ENCODE measurements around the gene WIPF3. TPM values are rescaled to one million over a fixed set of nuclear protein-coding genes. Genes with fewer than 3 reads are reported as not detected.

WIPF3 gene
- 0.39 to 0.71 TPM (median 0.56 TPM) in 5 replicates for total RNA-seq (2022; extraction: Qiagen RNA extraction)

GRCh38 chr7:29806208-29806994, at the start of gene WIPF3:
Gene WIPF3, plus strand, starts transcription at chr7:29806508. Its CDS starts 28,217 bp downstream, at chr7:29834725.

Other genes with a start within 250 kb of the WIPF3 start
- gene PRR15, start 242.7 kb upstream of the WIPF3 start, total RNA-seq (2022; extraction: Qiagen RNA extraction) = 3.7 to 4.1 TPM (median 3.8 TPM) in 5 replicates
- 48.7 to 62.1 TPM (median 60.0 TPM) in 5 replicates for gene SCRN1, start 183.3 kb downstream of the WIPF3 start, total RNA-seq (2022; extraction: Qiagen RNA extraction)
- 6.1 to 10.4 TPM (median 8.3 TPM) in 5 replicates for gene FKBP14, start 220.2 kb downstream of the WIPF3 start, total RNA-seq (2022; extraction: Qiagen RNA extraction)
- 4.4 to 5.9 TPM (median 5.6 TPM) in 5 replicates for gene PLEKHA8, start 221.9 kb downstream of the WIPF3 start, total RNA-seq (2022; extraction: Qiagen RNA extraction)